ENCODE results near the gene LTB. TPM values are rescaled to one million over a fixed set of nuclear protein-coding genes. Genes with fewer than 3 reads are reported as not detected.
A peak's percentile ranks its signal among the peaks of the same experiment; 100 is the strongest.

LTB gene
- polyA plus RNA-seq, 1 of the 3 experiments (the other 2 are of a cell fraction) = 0.10 TPM

DNA sequence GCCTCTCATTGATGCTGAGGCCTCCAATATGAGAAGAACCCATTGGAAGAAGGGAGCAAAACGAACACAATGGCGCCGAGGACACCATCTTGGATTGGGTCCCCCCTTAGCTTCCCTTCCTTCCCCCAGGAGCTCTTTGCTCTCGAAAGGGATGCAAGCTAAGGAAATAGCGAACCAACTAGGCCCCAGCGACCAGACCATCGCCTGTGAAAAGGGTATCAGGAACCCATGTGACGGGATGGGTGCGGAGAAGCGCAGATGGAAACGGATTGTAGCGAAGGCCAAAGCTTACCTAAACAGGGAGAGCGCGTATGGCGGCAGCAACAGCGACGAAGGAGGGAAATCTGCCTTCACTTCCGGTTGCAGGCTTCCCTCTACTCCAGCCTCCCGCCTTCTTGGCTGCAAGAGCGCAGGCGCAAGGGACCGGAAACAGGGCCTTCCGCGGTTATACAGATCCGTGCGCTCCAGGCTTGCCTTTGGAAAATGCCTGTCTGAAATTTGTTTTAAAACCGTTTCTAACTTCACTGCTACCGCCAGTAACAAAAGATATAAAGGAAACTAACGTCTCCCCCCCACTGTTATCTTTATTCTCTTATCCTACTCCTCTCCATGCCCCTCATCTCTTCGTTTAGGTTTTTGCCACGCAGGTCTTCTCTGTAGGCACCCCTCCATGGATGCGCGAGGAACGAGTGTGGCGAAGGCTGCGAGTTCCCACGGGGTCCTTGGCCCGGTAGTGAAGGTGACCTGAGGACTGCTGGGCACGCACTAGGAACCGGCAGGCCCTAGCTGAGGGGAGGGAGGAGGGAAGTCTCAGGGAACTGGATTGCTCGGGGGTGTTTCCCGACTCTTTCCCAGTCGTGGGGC lies 40.3 kb downstream of the LTB start, which contains the start of gene DDX39B (continued):
- TF ChIP-seq REST (IDR thresholded peaks at IDR 0.05; ENCODE audit: low read depth, low read length) (peak; percentile 76), NRF1 (IDR thresholded peaks at IDR 0.05; ENCODE audit: low read depth, low read length) (peak; percentile 87), MXI1 (IDR thresholded peaks at IDR 0.05; ENCODE audit: low read depth, low read length) (peak; percentile 78), RFX5 (IDR thresholded peaks at IDR 0.05; ENCODE audit: low read length) (no peak), FOSL2 (IDR thresholded peaks at IDR 0.05; ENCODE audit: borderline replicate concordance, low read depth) (no peak), POLR2AphosphoS5 (IDR thresholded peaks at IDR 0.05; ENCODE audit: low read depth, low read length) (peak; percentile 93), SIN3A (IDR thresholded peaks at IDR 0.05; ENCODE audit: borderline replicate concordance, low read depth, low read length) (peak; percentile 12; the same call in 1 of the 2 replicates), YY1 (IDR thresholded peaks at IDR 0.05; ENCODE audit: low read depth) (peak; percentile 96), NFIC (IDR thresholded peaks at IDR 0.05; ENCODE audit: borderline replicate concordance) (0 out of 2 replicates have a peak, but pooled peaks have one; percentile 5), RXRA (IDR thresholded peaks at IDR 0.05; ENCODE audit: borderline replicate concordance, low read depth) (no peak), JUND (IDR thresholded peaks at IDR 0.05) (peak; percentile 18; the same call in 1 of the 2 replicates), EP300 (IDR thresholded peaks at IDR 0.05; ENCODE audit: borderline replicate concordance in 1 of 2, low read depth in 1 of 2, low read length in 1 of 2) (peak; percentile 29; a peak in 2 of 4 replicates), CHD2 (IDR thresholded peaks at IDR 0.05; ENCODE audit: low read length, partially characterized antibody) (peak; percentile 21), SMC3 (IDR thresholded peaks at IDR 0.05; ENCODE audit: low read depth, low read length) (no peak), GATA2 (CRISPR knock-in tag; IDR thresholded peaks at IDR 0.05) (no peak), ELF1 (IDR thresholded peaks at IDR 0.05) (peak; percentile 87), RAD21 (IDR thresholded peaks at IDR 0.05; ENCODE audit: low read length) (no peak), RCOR1 (IDR thresholded peaks at IDR 0.05; ENCODE audit: low read length) (peak; percentile 9; the same call in 1 of the 2 replicates), GABPA (IDR thresholded peaks at IDR 0.05; ENCODE audit: low read depth) (peak; percentile 85), TEAD4 (IDR thresholded peaks at IDR 0.05; ENCODE audit: borderline replicate concordance, insufficient read depth) (no peak), PBX3 (IDR thresholded peaks at IDR 0.05) (0 out of 2 replicates have a peak, but pooled peaks have one; percentile 18), TCF12 (IDR thresholded peaks at IDR 0.05) (no peak), FOXJ3 (CRISPR knock-in tag; IDR thresholded peaks at IDR 0.05) (no peak), TAF1 (IDR thresholded peaks at IDR 0.05; ENCODE audit: borderline replicate concordance, low read depth, low read length) (peak; percentile 98)
- TF ChIP-seq, protein P1, sequence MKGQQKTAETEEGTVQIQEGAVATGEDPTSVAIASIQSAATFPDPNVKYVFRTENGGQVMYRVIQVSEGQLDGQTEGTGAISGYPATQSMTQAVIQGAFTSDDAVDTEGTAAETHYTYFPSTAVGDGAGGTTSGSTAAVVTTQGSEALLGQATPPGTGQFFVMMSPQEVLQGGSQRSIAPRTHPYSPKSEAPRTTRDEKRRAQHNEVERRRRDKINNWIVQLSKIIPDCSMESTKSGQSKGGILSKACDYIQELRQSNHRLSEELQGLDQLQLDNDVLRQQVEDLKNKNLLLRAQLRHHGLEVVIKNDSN (IDR thresholded peaks at IDR 0.05; ENCODE audit: borderline replicate concordance, low read depth) = no peak
- TF ChIP-seq, protein P2, sequence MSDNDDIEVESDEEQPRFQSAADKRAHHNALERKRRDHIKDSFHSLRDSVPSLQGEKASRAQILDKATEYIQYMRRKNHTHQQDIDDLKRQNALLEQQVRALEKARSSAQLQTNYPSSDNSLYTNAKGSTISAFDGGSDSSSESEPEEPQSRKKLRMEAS (IDR thresholded peaks at IDR 0.05; ENCODE audit: low read depth) = peak; percentile 88
